NK-92 treated with Interleukin-12 subunit alpha and Interleukin-12 subunit beta, amount 100 ng/mL, for 24 hours (cell line): ENCODE measurements around the gene MLEC.

ENCODE experiments used
- DNase-seq: peaks from one replicate; lab custom pipeline; 2025; lab: John Stamatoyannopoulos, UW

MLEC gene

GRCh38 chr12:120692524-120693033 is 5.6 kb downstream of the MLEC start:
- no peak for DNase-seq

GRCh38 chr12:120693848-120694247 is 6.9 kb downstream of the MLEC start:
- no peak for DNase-seq

DNA sequence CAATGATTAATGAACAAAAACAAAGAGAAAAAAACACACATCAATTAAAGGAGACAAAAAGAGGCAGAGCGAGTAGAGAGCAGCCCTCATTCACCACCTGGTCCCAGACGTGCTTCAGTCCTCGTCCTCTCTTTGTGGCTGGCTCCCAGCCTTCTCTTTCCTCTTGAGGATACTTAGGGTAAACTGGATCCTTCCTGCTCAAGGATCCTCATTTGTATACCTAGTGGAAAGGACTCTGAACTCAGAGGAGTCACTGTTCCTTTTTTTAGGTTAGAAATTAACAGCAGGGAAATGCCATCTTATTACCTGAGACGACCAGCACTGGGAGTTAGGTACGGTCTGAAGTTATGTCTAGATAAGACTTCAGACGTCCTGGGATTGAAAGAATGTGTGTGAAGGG is 9.7 kb downstream of the MLEC start:
- DNase-seq: no peak

GRCh38 chr12:120697344-120697743 is 10.4 kb downstream of the MLEC start:
- no peak for DNase-seq

DNA sequence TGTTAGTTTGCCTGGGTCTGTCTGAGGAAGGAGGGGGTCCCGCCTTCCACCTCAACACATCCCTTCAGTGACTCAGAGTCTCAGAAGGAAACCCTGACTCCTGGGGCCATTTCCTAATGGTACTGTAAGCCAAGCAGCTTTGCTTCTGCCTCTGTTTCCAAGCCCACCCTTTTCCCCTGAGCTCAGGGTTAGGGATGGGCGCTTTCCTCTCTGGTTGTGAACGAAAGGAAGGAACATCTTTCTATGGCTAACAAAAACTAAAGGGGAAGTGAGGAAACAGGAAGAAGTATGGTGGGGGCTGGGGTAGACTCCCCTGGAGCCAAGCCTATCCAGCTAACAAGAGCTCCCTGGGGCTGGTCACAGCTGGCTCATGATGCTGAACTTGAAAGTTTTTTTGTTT is 11.7 kb downstream of the MLEC start:
- DNase-seq: no peak

DNA sequence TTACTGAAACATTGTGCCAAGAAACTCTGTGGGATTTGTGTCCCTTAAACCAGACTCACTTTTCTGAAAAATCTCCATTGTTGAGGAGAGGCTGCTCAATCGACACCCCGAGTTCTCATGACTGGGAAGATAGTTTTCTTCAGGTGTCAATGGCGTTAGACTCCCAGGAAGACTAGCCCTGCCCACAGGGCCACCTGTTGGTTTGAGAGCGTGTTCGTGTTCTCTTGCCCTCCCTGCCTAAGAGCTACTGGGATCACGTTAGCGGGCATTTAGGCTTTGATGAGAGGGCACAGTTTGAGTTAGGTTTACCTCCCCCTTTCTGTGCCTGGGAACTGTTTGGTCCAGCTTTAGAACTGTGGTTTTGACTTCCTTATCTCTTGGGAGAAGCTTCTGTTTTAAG is 12.6 kb downstream of the MLEC start:
- DNase-seq: no peak

DNA sequence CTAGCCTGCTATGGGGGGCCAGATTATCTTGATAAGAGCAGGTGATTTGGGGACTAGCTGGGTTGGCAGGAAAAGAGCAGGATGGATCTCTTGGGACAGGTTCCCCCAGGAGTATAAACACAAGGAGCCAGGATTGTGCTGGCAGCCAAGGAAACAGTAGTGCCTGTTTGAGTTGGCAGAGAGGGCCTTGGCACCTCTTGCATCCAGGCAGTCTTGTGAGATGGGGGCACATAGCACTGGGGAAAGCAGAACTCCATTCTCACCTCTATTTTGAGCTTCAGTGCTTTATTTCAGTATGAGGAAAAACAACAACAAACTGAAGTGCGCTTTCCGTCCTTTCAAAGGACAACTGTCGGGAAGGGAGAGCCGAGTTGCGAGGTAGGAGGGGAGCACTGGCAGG is 13.9 kb downstream of the MLEC start:
- DNase-seq: no peak

DNA sequence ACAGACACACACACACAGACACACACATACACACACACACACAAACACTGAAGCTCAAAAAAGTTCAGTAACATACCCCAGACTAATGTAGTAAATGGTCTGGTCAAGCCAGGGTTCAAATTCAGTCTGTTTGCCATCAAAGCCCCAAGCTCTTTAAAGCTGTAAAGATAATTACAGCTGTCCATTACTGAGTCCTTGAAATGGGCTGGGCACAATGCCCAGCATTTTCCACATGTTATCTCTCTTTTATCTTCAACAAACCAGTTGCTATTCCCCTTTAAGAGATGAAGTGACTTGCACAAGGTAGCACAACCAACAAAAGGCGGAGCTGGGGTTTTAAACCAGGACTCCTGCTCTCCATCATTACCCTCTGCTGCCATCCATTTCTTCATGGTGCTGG is 15.7 kb downstream of the MLEC start:
- DNase-seq: no peak

DNA sequence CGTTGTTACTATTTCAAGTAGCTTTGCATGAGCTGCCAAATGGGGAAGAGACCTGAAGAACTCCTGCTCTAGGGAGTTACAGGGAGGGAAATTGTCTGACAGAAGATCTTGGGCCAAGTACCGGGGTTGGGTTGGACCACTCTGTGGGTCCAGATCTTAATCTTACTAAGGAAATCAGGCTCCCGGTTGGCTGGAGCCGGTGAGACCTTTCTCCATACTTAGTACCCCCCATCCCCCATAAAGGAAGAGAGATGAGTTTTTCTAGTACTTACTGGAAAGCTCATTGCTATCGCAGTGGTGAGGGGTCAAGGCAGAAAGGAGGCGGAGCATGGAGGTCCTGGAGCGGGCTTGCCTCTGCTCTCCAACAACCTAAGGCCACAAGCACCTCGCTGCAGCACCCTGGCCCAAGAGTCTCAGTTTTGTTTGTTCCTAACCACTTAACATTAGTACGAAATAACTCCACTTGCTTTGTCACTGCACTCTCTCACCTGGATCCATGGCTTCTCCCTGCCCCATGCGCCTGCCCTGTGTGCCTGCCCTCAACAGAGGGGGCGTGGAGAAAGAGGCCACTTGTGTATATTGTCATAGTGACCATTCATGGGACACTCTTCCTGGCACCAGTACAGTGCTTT is 16.5 kb downstream of the MLEC start:
- no peak for DNase-seq

DNA sequence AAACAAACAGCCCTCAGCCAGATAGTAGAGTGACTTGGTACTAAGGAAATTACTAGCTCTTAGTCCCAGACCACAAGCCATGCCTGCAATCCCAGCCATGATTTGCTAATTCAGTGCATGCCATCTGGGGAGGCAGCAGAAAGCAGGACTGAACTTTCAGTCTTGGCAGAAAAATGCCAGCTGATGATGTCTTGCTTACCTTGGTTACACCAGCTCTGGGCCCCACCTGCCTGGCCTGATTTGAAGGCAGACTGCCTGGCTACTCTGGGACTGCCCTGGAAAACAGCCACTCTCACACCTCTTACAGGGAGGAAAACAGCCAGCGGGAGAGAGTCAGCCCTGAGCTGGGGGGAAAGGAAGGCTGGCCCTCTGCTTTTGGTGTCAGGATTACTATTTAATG is 18.7 kb downstream of the MLEC start:
- DNase-seq: no peak

DNA sequence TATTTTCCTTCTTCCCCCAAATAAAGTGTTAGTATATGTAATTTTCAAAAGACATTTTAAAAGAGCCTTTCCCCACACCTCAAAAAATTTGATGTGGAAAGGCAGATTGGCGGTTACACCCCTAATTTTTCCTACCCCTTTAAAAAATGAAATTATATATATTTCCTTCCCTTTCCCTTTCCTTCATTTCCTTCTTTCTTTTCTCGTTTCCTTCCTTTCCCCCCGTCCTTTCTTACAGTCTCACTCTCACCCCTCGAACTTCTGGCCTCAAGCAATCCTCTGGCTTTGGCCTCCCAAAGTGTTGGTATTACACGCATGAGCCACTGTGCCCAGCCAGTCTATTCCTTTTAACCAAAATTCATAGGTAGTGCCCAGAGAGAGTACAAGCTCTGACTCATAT is 19.1 kb downstream of the MLEC start:
- no peak for DNase-seq

GRCh38 chr12:120708651-120709050 is 21.7 kb downstream of the MLEC start:
- DNase-seq: no peak

- peak; percentile 16 for DNase-seq
Observed at GRCh38 chr12:120710031-120710804, 23.3 kb downstream of the MLEC start, which contains the start of gene UNC119B. Gene UNC119B, plus strand, starts transcription at chr12:120710458. Its CDS starts 17 bp downstream, at chr12:120710475.

GRCh38 chr12:120710805-120711296 is 23.9 kb downstream of the MLEC start:
- no peak for DNase-seq

DNA sequence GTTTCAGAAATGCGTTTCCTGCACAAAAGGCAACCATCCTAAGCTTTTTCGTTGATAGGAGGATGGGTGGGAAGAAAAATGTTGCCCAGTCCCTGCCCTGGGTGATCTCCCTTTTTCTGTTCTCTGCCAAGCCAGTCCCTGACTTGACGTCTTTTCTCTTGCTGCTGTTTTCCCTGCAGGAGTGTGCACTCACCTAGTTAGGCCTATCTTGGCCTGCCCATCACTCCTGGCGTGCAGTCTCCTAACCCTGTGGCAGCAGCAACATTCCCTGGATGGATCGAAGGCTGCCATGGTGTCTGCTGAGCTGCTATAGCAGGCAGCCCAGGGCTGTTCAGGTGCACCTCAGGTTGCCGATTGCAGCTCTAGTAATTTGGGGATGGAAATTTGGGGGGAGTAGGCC is 24.5 kb downstream of the MLEC start:
- DNase-seq: no peak

GRCh38 chr12:120712610-120713009 is 25.7 kb downstream of the MLEC start:
- DNase-seq: no peak

- peak; percentile 45 for DNase-seq
Observed at GRCh38 chr12:120713861-120714482, 27.0 kb downstream of the MLEC start.

GRCh38 chr12:120718055-120718454 is 31.1 kb downstream of the MLEC start:
- no peak for DNase-seq

DNA sequence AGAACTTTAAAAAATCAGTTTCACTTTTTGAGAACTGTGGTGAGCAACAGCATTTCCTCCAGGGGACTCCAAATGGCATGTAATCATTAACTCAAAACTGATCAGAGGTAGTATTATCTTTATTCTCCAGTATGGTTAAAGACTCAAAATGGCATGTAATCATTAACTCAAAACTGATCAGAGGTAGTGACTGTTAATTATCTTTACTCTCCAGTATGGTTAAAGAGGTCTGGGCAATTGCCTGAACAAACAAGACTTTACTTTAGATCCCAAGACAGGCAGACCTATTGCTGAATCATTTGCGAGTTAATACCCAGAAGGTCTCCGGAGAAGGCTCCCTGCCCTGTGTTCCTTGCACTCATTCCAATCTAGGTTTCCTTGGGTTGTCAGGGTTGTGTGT is 32.1 kb downstream of the MLEC start:
- no peak for DNase-seq

- DNase-seq: no peak
Observed at GRCh38 chr12:120719496-120720233, 32.7 kb downstream of the MLEC start.

GRCh38 chr12:120720234-120720986 is 33.5 kb downstream of the MLEC start:
- DNase-seq: no peak
